Ascending aorta (tissue), 2 donors: ENCODE data around the gene HIVEP3. TPM values are rescaled to one million over a fixed set of nuclear protein-coding genes. Genes with fewer than 3 reads are reported as not detected.

Experiments used
- DNase-seq, 2 donors: peaks; one replicate each; pipeline ENCODE4 v3.0.0-alpha.2; 2019; ENCODE audit warnings: low spot score in 2 of 2
- H3K27ac ChIP-seq, 2 donors: fragments of 200-600 bp; sonication (generic); one replicate each; pipeline ENCODE4 v1.5.1; 2016 to 2017; ENCODE audit warnings: mild to moderate bottlenecking in 1 of 2
- H3K27me3 ChIP-seq: fragments of 200-600 bp; sonication (generic); one replicate; pipeline ENCODE4 v1.5.1; 2017
- H3K36me3 ChIP-seq, 2 donors: fragments of 200-600 bp; sonication (generic); one replicate each; pipeline ENCODE4 v1.5.1; 2016
- H3K4me1 ChIP-seq, 2 donors: fragments of 200-600 bp; sonication (generic); one replicate each; pipeline ENCODE4 v1.5.1; 2016 to 2017; ENCODE audit warnings: mild to moderate bottlenecking in 1 of 2
- H3K4me3 ChIP-seq, 2 donors: fragments of 200-600 bp; sonication (generic); one replicate each; pipeline ENCODE4 v1.5.1; 2016 to 2017; ENCODE audit warnings: mild to moderate bottlenecking in 1 of 2
- H3K9me3 ChIP-seq, 2 donors: fragments of 200-600 bp; sonication (generic); one replicate each; pipeline ENCODE4 v1.5.1; 2016
- CTCF ChIP-seq, 3 experiments: fragments of 200-600 bp in 2 of 3; fragments of 450-650 bp in 1 of 3; sonication (generic) in 2 of 3; IDR thresholded peaks; one replicate each; pipeline ENCODE4 v1.5.1; 2016 to 2019; ENCODE audit warnings: antibody characterized with exemption in 3 of 3, mild to moderate bottlenecking in 1 of 3, moderate library complexity in 1 of 3
- intact Hi-C: fragments of 100-400 bp; cut with DNase I; formaldehyde crosslinking; loops from one replicate; pipeline ENCODE4 v1.15.1; 2023
- total RNA-seq: library from RNA; depleted of rRNA; stranded (reverse); fragments of >200 nt; gene quantifications from one replicate; pipeline ENCODE4 v1.1.0, GENCODE V29; 2016

Gene HIVEP3
- total RNA-seq, 1 donor from 2014 or later: 0.32 TPM

GRCh38 chr1:41617336-41617735 lies 301.4 kb downstream of the HIVEP3 start:
- DNase-seq: no peak
- Histone ChIP-seq H3K27ac (no peak overlapping the region), H3K27me3 (no peaks in the 10 kb centered on the region), H3K4me3 (no peak overlapping the region), H3K9me3 (no peaks in the 10 kb centered on the region), H3K36me3 (no peaks in the 10 kb centered on the region), H3K4me1 (no peaks in the 10 kb centered on the region)
- TF ChIP-seq CTCF (IDR thresholded peaks at IDR 0.05): no peak
- intact Hi-C loops: no loop called here

- no peak for DNase-seq
- no peaks in the 10 kb centered on the region for H3K27me3 ChIP-seq
- no peaks in the 10 kb centered on the region for H3K36me3 ChIP-seq
- H3K9me3 ChIP-seq: no peaks in the 10 kb centered on the region
- TF ChIP-seq CTCF (IDR thresholded peaks at IDR 0.05): no peak
- no peak overlapping the region for H3K27ac ChIP-seq
- no peak overlapping the region for H3K4me3 ChIP-seq
- no peaks in the 10 kb centered on the region for H3K4me1 ChIP-seq
- intact Hi-C loops: no loop called here
These were observed 302.2 kb downstream of the HIVEP3 start for GRCh38 chr1:41616563-41616962.

DNA sequence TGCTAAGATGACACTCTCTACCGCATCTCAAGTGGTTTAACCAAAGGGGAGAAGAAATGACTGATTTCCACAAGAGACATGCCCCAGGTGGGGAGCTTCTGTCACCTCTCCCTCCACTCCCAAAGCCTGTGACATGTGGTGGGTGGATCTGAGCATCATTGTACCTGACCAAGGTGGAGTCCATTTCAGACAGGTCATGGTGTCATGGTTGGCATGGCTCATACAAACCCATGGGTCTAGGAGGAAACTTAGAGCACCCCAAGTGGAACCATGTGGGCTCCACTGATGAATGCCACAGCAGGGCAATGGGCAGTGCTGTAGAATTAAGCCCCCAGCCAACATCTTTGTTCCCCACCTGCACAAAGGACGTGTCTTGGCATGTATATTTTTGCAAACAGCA lies 302.7 kb downstream of the HIVEP3 start:
- no peak overlapping the region for H3K4me3 ChIP-seq
- intact Hi-C loops: no loop called here
- no peak for DNase-seq

DNA sequence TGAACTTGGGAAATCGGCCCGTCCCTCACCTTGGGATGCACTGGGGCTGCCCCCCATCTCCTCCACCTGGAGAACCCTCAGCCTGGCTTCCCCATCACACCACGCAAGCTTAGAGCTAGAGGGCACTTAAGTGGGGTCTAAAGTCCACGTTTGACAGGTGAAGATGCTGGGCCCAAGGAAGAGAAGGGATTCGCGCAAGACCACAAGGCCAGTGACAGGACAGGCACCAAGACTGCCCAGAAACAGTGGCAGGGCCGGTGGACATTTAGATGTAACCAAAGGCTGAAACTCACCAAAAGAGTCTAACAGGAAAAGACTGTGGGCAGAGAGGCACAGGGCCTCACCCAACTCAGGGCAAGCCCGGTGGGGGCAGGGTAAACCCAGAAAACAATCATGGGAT lies 303.4 kb downstream of the HIVEP3 start:
- Histone ChIP-seq H3K27me3 (no peaks in the 10 kb centered on the region), H3K36me3 (no peaks in the 10 kb centered on the region), H3K4me3 (no peak overlapping the region), H3K27ac (no peak overlapping the region), H3K4me1 (no peaks in the 10 kb centered on the region), H3K9me3 (no peaks in the 10 kb centered on the region)
- intact Hi-C loops: no loop called here
- no peak for TF ChIP-seq CTCF (IDR thresholded peaks at IDR 0.05)
- DNase-seq: no peak

More for the DNA sequence above, 302.7 kb downstream of the HIVEP3 start:
- H3K4me1 ChIP-seq: no peaks in the 10 kb centered on the region
- H3K36me3 ChIP-seq: no peaks in the 10 kb centered on the region
- H3K27me3 ChIP-seq: no peaks in the 10 kb centered on the region
- H3K9me3 ChIP-seq: no peaks in the 10 kb centered on the region
- TF ChIP-seq CTCF (IDR thresholded peaks at IDR 0.05): no peak
- no peak overlapping the region for H3K27ac ChIP-seq

- TF ChIP-seq CTCF (IDR thresholded peaks at IDR 0.05): no peak
- no peak overlapping the region for H3K4me3 ChIP-seq
- H3K4me1 ChIP-seq: no peaks in the 10 kb centered on the region
- no peaks in the 10 kb centered on the region for H3K36me3 ChIP-seq
- no peak overlapping the region for H3K27ac ChIP-seq
- no peaks in the 10 kb centered on the region for H3K9me3 ChIP-seq
- no peaks in the 10 kb centered on the region for H3K27me3 ChIP-seq
- intact Hi-C loops: no loop called here
- no peak for DNase-seq
These were observed 303.9 kb downstream of the HIVEP3 start for GRCh38 chr1:41614818-41615217.
